Natural killer cell (primary cell): ENCODE data around the gene ERAP2. TPM values are rescaled to one million over a fixed set of nuclear protein-coding genes. Genes with fewer than 3 reads are reported as not detected.
"Not testable (repeated sequence)": the region's sequence is repeated elsewhere in the genome, so short reads cannot be mapped to it uniquely, and the experiment has no call there.

Experiments
- ATAC-seq, 3 donors: fragments of 150-1000 bp in 2 of 3; fragments of 200-7000 bp in 1 of 3; cut with Tn5 transposase; 1 replicate in 1 of 3; 2 replicates in 2 of 3; pipeline ENCODE4 v1.10.0; 2021; ENCODE audit warnings: mild to moderate bottlenecking in 2 of 3, moderate library complexity in 2 of 3
- DNase-seq, 2 donors: peaks; one replicate each; pipeline versions ENCODE4 v3.0.0 to v3.0.0-alpha.2; 2013 to 2021; ENCODE audit warnings: mixed read lengths in 1 of 2
- H3K27ac ChIP-seq: one replicate; pipeline ENCODE4 v1.5.1; 2013; ENCODE audit warnings: mild to moderate bottlenecking, low read length
- H3K27me3 ChIP-seq: one replicate; pipeline ENCODE4 v1.6.1; 2013; ENCODE audit warnings: low read length; ENCODE audit not compliant: control insufficient read depth, insufficient read depth
- H3K36me3 ChIP-seq: one replicate; pipeline ENCODE4 v1.6.1; 2013; ENCODE audit warnings: low read length; ENCODE audit not compliant: control insufficient read depth, insufficient read depth
- H3K4me1 ChIP-seq: one replicate; pipeline ENCODE4 v1.6.1; 2013; ENCODE audit warnings: low read length; ENCODE audit not compliant: control insufficient read depth, insufficient read depth
- H3K4me3 ChIP-seq: one replicate; pipeline ENCODE4 v1.5.1; 2013; ENCODE audit warnings: low read length
- H3K9me3 ChIP-seq: one replicate; pipeline ENCODE4 v1.6.1; 2013; ENCODE audit warnings: low read length; ENCODE audit not compliant: control insufficient read depth, insufficient read depth
- H3K27ac Mint-ChIP-seq, 2 donors: one replicate each; pipeline ENCODE4 v1.8.0; 2022; ENCODE audit warnings: mild to moderate bottlenecking in 2 of 2, mixed read lengths in 2 of 2, moderate library complexity in 1 of 2
- H3K27me3 Mint-ChIP-seq, 2 donors: one replicate each; pipeline ENCODE4 v1.8.0; 2022; ENCODE audit warnings: low read depth in 2 of 2, mixed read lengths in 2 of 2
- H3K36me3 Mint-ChIP-seq: one replicate; pipeline ENCODE4 v1.8.0; 2022; ENCODE audit warnings: mixed read lengths
- H3K4me1 Mint-ChIP-seq, 2 donors: one replicate each; pipeline ENCODE4 v1.8.0; 2022; ENCODE audit warnings: mixed read lengths in 2 of 2
- H3K4me3 Mint-ChIP-seq: one replicate; pipeline ENCODE4 v1.8.0; 2022; ENCODE audit warnings: mild to moderate bottlenecking, moderate library complexity, mixed read lengths
- H3K9me3 Mint-ChIP-seq, 2 donors: one replicate each; pipeline ENCODE4 v1.8.0; 2022; ENCODE audit warnings: mixed read lengths in 2 of 2
- CTCF ChIP-seq: fragments of 200-600 bp; IDR thresholded peaks from one replicate; pipeline ENCODE4 v1.8.0; 2022; ENCODE audit warnings: antibody characterized with exemption
- WGBS: methylation state at CpG from one replicate; pipeline ENCODE4 v1.1.7; 2013; ENCODE audit warnings: missing lambda C conversion rate; ENCODE audit not compliant: insufficient coverage; 5-methylcytosine and 5-hydroxymethylcytosine counted together
- intact Hi-C: fragments of 100-400 bp; cut with micrococcal nuclease; formaldehyde crosslinking; loops from one replicate; pipeline ENCODE4 v1.14.2; 2022
- total RNA-seq, 4 donors: library from RNA; stranded (reverse); fragments of 120-200 nt in 1 of 4; gene quantifications; one replicate each; pipeline versions ENCODE4 v1.2.3 to v1.2.4, GENCODE V29; 2013 to 2022

The ERAP2 gene
- total RNA-seq, 3 donors from 2014 or later (not counting 1 experiment from before 2014, with no cell fraction given): 41.5 to 81.8 (median 79.2) TPM

GRCh38 chr5:96839071-96839592 lies 37.2 kb upstream of the ERAP2 start:
- Mint-ChIP-seq H3K36me3 (no peaks in the 10 kb centered on the region), H3K27ac (no peak overlapping the region), H3K27me3 (no peaks in the 10 kb centered on the region), H3K9me3 (no peaks in the 10 kb centered on the region), H3K4me3 (no peak overlapping the region), H3K4me1 (no peaks in the 10 kb centered on the region)
- Histone ChIP-seq H3K4me1 (no peaks in the 10 kb centered on the region), H3K27ac (no peak overlapping the region), H3K36me3 (no peaks in the 10 kb centered on the region), H3K4me3 (no peak overlapping the region), H3K27me3 (no peaks in the 10 kb centered on the region), H3K9me3 (no peaks in the 10 kb centered on the region)
- 94% methylated on average over 2 of the region's 2 CpGs for WGBS
- ATAC-seq: no peak
- no peak for TF ChIP-seq CTCF
- DNase-seq: no peak
- intact Hi-C loops: no loop called here

- intact Hi-C loops, H3K27me3 ChIP-seq, H3K4me3 ChIP-seq, ATAC-seq, H3K27ac Mint-ChIP-seq, H3K36me3 Mint-ChIP-seq, H3K4me1 ChIP-seq, H3K27ac ChIP-seq, H3K4me1 Mint-ChIP-seq, H3K9me3 ChIP-seq, H3K27me3 Mint-ChIP-seq, H3K36me3 ChIP-seq, H3K4me3 Mint-ChIP-seq, DNase-seq, H3K9me3 Mint-ChIP-seq: not testable (repeated sequence)
- WGBS: 72% methylated on average over 4 of the region's 6 CpGs
Measured at GRCh38 chr5:96841931-96842330, 34.4 kb upstream of the ERAP2 start.

- H3K4me1 ChIP-seq: no peaks in the 10 kb centered on the region
- H3K9me3 ChIP-seq: no peaks in the 10 kb centered on the region
- Mint-ChIP-seq H3K9me3 (no peaks in the 10 kb centered on the region), H3K27ac (no peak overlapping the region), H3K27me3 (no peaks in the 10 kb centered on the region), H3K36me3 (no peaks in the 10 kb centered on the region), H3K4me3 (no peak overlapping the region), H3K4me1 (no peaks in the 10 kb centered on the region)
- TF ChIP-seq CTCF: no peak
- DNase-seq: no peak
- no peak overlapping the region for H3K27ac ChIP-seq
- no peak for ATAC-seq
- H3K36me3 ChIP-seq: no peaks in the 10 kb centered on the region
- H3K4me3 ChIP-seq: no peak overlapping the region
- 95% methylated on average over 3 of the region's 3 CpGs for WGBS
- intact Hi-C loops: no loop called here
- no peaks in the 10 kb centered on the region for H3K27me3 ChIP-seq
Measured at GRCh38 chr5:96843140-96843539, 33.2 kb upstream of the ERAP2 start.

- Histone ChIP-seq H3K27ac (no peak overlapping the region), H3K4me1 (no peaks in the 10 kb centered on the region), H3K27me3 (no peaks in the 10 kb centered on the region), H3K36me3 (no peaks in the 10 kb centered on the region), H3K9me3 (no peaks in the 10 kb centered on the region), H3K4me3 (no peak overlapping the region)
- no peak for TF ChIP-seq CTCF
- DNase-seq (no peak), ATAC-seq (no peak)
- 66% methylated on average over 4 of the region's 4 CpGs for WGBS
- no peak overlapping the region for H3K27ac Mint-ChIP-seq
- peaks cover 0 to 6% of the 10 kb centered on the region in 2 donors for H3K27me3 Mint-ChIP-seq
- intact Hi-C loops: no loop called here
- no peaks in the 10 kb centered on the region for H3K9me3 Mint-ChIP-seq
- peaks cover 6% of the 10 kb centered on the region for H3K36me3 Mint-ChIP-seq
- H3K4me1 Mint-ChIP-seq: no peaks in the 10 kb centered on the region
- H3K4me3 Mint-ChIP-seq: no peak overlapping the region
Measured at GRCh38 chr5:96844481-96844990, 31.8 kb upstream of the ERAP2 start.
